Lung (tissue), 12 donors: ENCODE results near the gene CLCN3. TPM values are rescaled to one million over a fixed set of nuclear protein-coding genes. Genes with fewer than 3 reads are reported as not detected.

Experiments
- ATAC-seq: fragments of 200-7000 bp; cut with Tn5 transposase; one replicate; pipeline ENCODE4 v1.9.1; 2020; ENCODE audit warnings: moderate number of reproducible peaks; ENCODE audit not compliant: insufficient read depth, low FRiP score
- DNase-seq, 3 donors: peaks; one replicate each; pipeline ENCODE4 v3.0.0-alpha.2; 2013 to 2017
- H3K27ac ChIP-seq, 2 donors: one replicate each; pipeline ENCODE4 v1.5.1; 2013; ENCODE audit warnings: mild to moderate bottlenecking in 2 of 2, moderate library complexity in 2 of 2, control low read depth in 1 of 2, inconsistent platforms in 1 of 2, low read depth in 1 of 2, low read length in 1 of 2
- H3K27me3 ChIP-seq, 3 donors: one replicate each; pipeline ENCODE4 v1.5.1; 2013; ENCODE audit warnings: low read length in 2 of 3; ENCODE audit not compliant: control insufficient read depth in 3 of 3, insufficient read depth in 3 of 3
- H3K36me3 ChIP-seq, 4 donors: one replicate each; pipeline ENCODE4 v1.5.1; 2013; ENCODE audit warnings: low read length in 4 of 4, mild to moderate bottlenecking in 1 of 4, moderate library complexity in 1 of 4; ENCODE audit not compliant: control insufficient read depth in 4 of 4, insufficient read depth in 4 of 4
- H3K4me1 ChIP-seq, 5 donors: one replicate each; pipeline ENCODE4 v1.5.1; 2013; ENCODE audit warnings: low read length in 5 of 5, mild to moderate bottlenecking in 2 of 5, moderate library complexity in 1 of 5; ENCODE audit not compliant: control insufficient read depth in 5 of 5, insufficient read depth in 5 of 5
- H3K4me3 ChIP-seq: one replicate; pipeline ENCODE4 v1.5.1; 2013; ENCODE audit warnings: mild to moderate bottlenecking, control low read depth, moderate library complexity
- H3K9ac ChIP-seq, 2 donors: one replicate each; pipeline ENCODE4 v1.5.1; 2013; ENCODE audit warnings: low read length in 2 of 2, control low read depth in 1 of 2; ENCODE audit not compliant: insufficient read depth in 1 of 2
- H3K9me3 ChIP-seq, 4 donors: one replicate each; pipeline ENCODE4 v1.5.1; 2013; ENCODE audit warnings: low read length in 3 of 4, mild to moderate bottlenecking in 1 of 4, moderate library complexity in 1 of 4; ENCODE audit not compliant: control insufficient read depth in 4 of 4, insufficient read depth in 3 of 4
- CTCF ChIP-seq: IDR thresholded peaks from 2 replicates; pipeline ENCODE4 v1.5.1; 2012; ENCODE audit warnings: mild to moderate bottlenecking; ENCODE audit errors: control extremely low read depth, extremely low read depth
- WGBS, 2 donors: extraction: QIAGEN DNeasy Blood & Tissue Kit; methylation state at CpG; one replicate each; pipeline ENCODE4 v1.1.7; 2013; 5-methylcytosine and 5-hydroxymethylcytosine counted together
- polyA plus RNA-seq, 2 donors: library from polyadenylated mRNA; stranded (reverse); fragments of 200-250 nt; gene quantifications; one replicate each; pipeline ENCODE4 v1.2.1, GENCODE V29; 2013
- total RNA-seq, 2 donors: library from RNA; depleted of rRNA in 1 of 2; stranded (reverse); fragments of >200 nt in 1 of 2; gene quantifications; one replicate each; pipeline ENCODE4 v1.2.1, GENCODE V29; 2014 to 2021
- donor health status: control.
- donor health status: control.
- donor health status: Bipolar disorder and iron deficiency.
- donor health status: healthy.
- donor health status: DM: yes; HTN: yes; CAD: no.

Gene CLCN3
- total and polyA plus RNA-seq, 4 donors, result 11.0 to 59.6 (median 27.6) TPM

GRCh38 chr4:169661761-169662160 lies 41.4 kb downstream of the CLCN3 start:
- ATAC-seq, result no peak
- no peak overlapping the region for H3K4me3 ChIP-seq
- DNase-seq, result no peak
- no peaks in the 10 kb centered on the region for H3K36me3 ChIP-seq
- no peak for TF ChIP-seq CTCF
- no peak overlapping the region for H3K27ac ChIP-seq
- 87 to 88% methylated on average over 1 of the region's 1 CpG for WGBS, 2 donors
- H3K4me1 ChIP-seq, result peaks cover 0 to 48% (median 7%) of the 10 kb centered on the region in 5 donors
- no peaks in the 10 kb centered on the region for H3K9me3 ChIP-seq
- no peak overlapping the region for H3K9ac ChIP-seq
- no peaks in the 10 kb centered on the region for H3K27me3 ChIP-seq

- no peak for DNase-seq
- no peaks in the 10 kb centered on the region for H3K9me3 ChIP-seq
- H3K9ac ChIP-seq, result no peak overlapping the region
- WGBS, 2 donors, result 77 to 83% methylated on average over 3 of the region's 3 CpGs
- no peak for ATAC-seq
- no peak overlapping the region for H3K4me3 ChIP-seq
- H3K4me1 ChIP-seq, result peaks cover 0 to 48% (median 7%) of the 10 kb centered on the region in 5 donors
- H3K27ac ChIP-seq, result peak overlapping the region in 1 of 2 donors; percentile 21
- no peak for TF ChIP-seq CTCF
- no peaks in the 10 kb centered on the region for H3K27me3 ChIP-seq
- H3K36me3 ChIP-seq, result no peaks in the 10 kb centered on the region
Measured at GRCh38 chr4:169662206-169662605, 41.8 kb downstream of the CLCN3 start.

GRCh38 chr4:169663402-169663801 lies 43.0 kb downstream of the CLCN3 start:
- Histone ChIP-seq H3K27me3 (no peaks in the 10 kb centered on the region), H3K36me3 (no peaks in the 10 kb centered on the region), H3K4me3 (no peak overlapping the region), H3K9me3 (no peaks in the 10 kb centered on the region), H3K4me1 (peaks cover 0 to 48% (median 3%) of the 10 kb centered on the region in 5 donors), H3K9ac (no peak overlapping the region), H3K27ac (peak overlapping the region in 1 of 2 donors; percentile 60)
- WGBS, 2 donors, result 98% methylated on average over 2 of the region's 2 CpGs
- no peak for TF ChIP-seq CTCF
- DNase-seq (no peak), ATAC-seq (no peak)

GRCh38 chr4:169663831-169664230 lies 43.5 kb downstream of the CLCN3 start:
- TF ChIP-seq CTCF, result no peak
- H3K36me3 ChIP-seq, result no peaks in the 10 kb centered on the region
- H3K9me3 ChIP-seq, result no peaks in the 10 kb centered on the region
- H3K4me3 ChIP-seq, result no peak overlapping the region
- peaks cover 0 to 48% (median 3%) of the 10 kb centered on the region in 5 donors for H3K4me1 ChIP-seq
- WGBS, 2 donors, result 75 to 83% methylated on average over 2 of the region's 2 CpGs
- peak overlapping the region in 1 of 2 donors; percentile 60 for H3K27ac ChIP-seq
- no peak overlapping the region for H3K9ac ChIP-seq
- DNase-seq, result peak in 1 of 3 donors; percentile 25
- H3K27me3 ChIP-seq, result no peaks in the 10 kb centered on the region
- ATAC-seq, result no peak
